Psoas muscle (tissue), 8 donors: Measurements from ENCODE around the gene VAT1L. TPM values are rescaled to one million over a fixed set of nuclear protein-coding genes. Genes with fewer than 3 reads are reported as not detected.

Source experiments
- ATAC-seq, 4 donors: fragments of 200-7000 bp; cut with Tn5 transposase; one replicate each; pipeline ENCODE4 v1.9.1; 2020; ENCODE audit warnings: moderate library complexity in 3 of 4, mild to moderate bottlenecking in 2 of 4
- DNase-seq, 2 donors: peaks; one replicate each; pipeline ENCODE4 v3.0.0-alpha.2; 2020
- H3K27ac ChIP-seq: fragments of 200-600 bp; one replicate; pipeline ENCODE4 v1.8.0; 2022
- H3K27me3 ChIP-seq, 3 donors: fragments of 200-600 bp in 1 of 3; one replicate each; pipeline versions ENCODE4 v1.6.1 to v1.8.0; 2013 to 2022; ENCODE audit warnings: low read length in 2 of 3, mild to moderate bottlenecking in 2 of 3, moderate library complexity in 1 of 3; ENCODE audit not compliant: insufficient read depth in 3 of 3
- H3K36me3 ChIP-seq, 2 donors: fragments of 200-600 bp in 1 of 2; one replicate each; pipeline versions ENCODE4 v1.6.1 to v1.8.0; 2013 to 2022; ENCODE audit warnings: low read depth in 1 of 2, mild to moderate bottlenecking in 1 of 2, moderate library complexity in 1 of 2; ENCODE audit not compliant: insufficient read depth in 1 of 2
- H3K4me1 ChIP-seq: fragments of 200-600 bp; one replicate; pipeline ENCODE4 v1.8.0; 2022
- H3K4me3 ChIP-seq: fragments of 200-600 bp; one replicate; pipeline ENCODE4 v1.8.0; 2022; ENCODE audit warnings: mild to moderate bottlenecking
- H3K9me3 ChIP-seq: fragments of 200-600 bp; one replicate; pipeline ENCODE4 v1.8.0; 2022
- WGBS, 3 donors: extraction: QIAGEN DNeasy Blood & Tissue Kit; methylation state at CpG; one replicate each; pipeline versions ENCODE4 v1.1.6 to v1.1.7; 2013; 5-methylcytosine and 5-hydroxymethylcytosine counted together
- intact Hi-C, 2 donors: fragments of 100-400 bp; cut with DNase I; formaldehyde crosslinking; loops; one replicate each; pipeline versions ENCODE4 v1.11.0 to v1.14.2; 2022
- polyA plus RNA-seq, 3 donors: library from polyadenylated mRNA; stranded (reverse); fragments of 200-250 nt; gene quantifications; one replicate each; pipeline ENCODE4 v1.2.3, GENCODE V29; 2013
- total RNA-seq, 4 donors: library from RNA; stranded (reverse); fragmentation: NEBNext Ultra II Directional in 2 of 4; extraction: Animal tissue kit (Norgen Biotek cat#: 25700) in 2 of 4; gene quantifications; one replicate each; pipeline versions ENCODE4 v1.2.1 to v1.2.4, GENCODE V29; 2021 to 2023
- TF ChIP-seq, protein P1 (sequence below): fragments of 200-600 bp; IDR thresholded peaks from one replicate; pipeline ENCODE4 v1.8.0; 2022; ENCODE audit warnings: antibody characterized with exemption
- donor health status: healthy with polysubstance abuse.
- donor health status: DM: no; HTN: no; CAD: no; lungs with moderate emphysema.
- donor health status: Bipolar disorder and iron deficiency.
- donor health status: healthy.
- donor health status: DM: yes; HTN: yes; CAD: no.
- donor health status: DM: no; HTN: no; CAD: no.
- donor health status: DM: no; HTN: no; CAD: no.
- donor health status: DM: yes; HTN: yes; CAD: no.

VAT1L gene
- total and polyA plus RNA-seq, 7 donors: 0.03 to 0.20 (median 0.09) TPM; not detected in 3

DNA sequence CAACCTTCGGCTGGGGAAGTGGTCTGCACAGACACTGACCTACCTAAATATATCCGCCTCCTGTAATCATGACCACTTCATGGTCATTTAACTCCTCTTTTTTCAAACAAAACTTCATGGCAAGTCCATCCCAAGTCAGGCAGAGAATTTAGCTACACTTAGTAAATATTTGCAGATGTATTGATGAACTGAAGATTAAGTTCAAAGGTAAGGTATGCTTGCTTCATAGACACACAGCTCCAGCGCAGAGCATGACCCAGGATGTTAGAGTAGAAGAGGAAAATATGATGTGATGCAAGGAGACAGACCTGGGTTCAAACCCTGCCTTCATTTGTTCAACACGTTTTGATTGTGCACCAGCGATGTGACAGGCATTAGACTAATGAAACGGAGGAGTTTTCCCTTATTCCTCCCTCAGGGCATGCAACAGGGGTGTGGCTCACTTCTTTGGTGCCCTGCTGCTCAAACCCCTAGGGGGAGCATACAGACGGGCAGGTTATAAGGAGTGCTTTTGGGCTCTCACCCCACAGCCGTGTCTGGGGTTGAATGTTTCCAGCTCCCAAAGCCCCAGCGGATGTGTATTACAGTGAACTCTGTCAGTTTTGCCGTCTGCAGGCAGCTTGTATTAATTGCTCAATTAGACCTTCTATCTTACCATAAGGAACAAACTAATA is 210.1 kb downstream of the VAT1L start:
- TF ChIP-seq, protein P1, sequence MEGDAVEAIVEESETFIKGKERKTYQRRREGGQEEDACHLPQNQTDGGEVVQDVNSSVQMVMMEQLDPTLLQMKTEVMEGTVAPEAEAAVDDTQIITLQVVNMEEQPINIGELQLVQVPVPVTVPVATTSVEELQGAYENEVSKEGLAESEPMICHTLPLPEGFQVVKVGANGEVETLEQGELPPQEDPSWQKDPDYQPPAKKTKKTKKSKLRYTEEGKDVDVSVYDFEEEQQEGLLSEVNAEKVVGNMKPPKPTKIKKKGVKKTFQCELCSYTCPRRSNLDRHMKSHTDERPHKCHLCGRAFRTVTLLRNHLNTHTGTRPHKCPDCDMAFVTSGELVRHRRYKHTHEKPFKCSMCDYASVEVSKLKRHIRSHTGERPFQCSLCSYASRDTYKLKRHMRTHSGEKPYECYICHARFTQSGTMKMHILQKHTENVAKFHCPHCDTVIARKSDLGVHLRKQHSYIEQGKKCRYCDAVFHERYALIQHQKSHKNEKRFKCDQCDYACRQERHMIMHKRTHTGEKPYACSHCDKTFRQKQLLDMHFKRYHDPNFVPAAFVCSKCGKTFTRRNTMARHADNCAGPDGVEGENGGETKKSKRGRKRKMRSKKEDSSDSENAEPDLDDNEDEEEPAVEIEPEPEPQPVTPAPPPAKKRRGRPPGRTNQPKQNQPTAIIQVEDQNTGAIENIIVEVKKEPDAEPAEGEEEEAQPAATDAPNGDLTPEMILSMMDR: no peak
- H3K27ac ChIP-seq: no peak overlapping the region
- 58 to 68% (median 61%) methylated on average over 10 of the region's 10 CpGs for WGBS, 3 donors
- H3K36me3 ChIP-seq: no peaks in the 10 kb centered on the region
- peaks cover 3% of the 10 kb centered on the region for H3K9me3 ChIP-seq
- no peaks in the 10 kb centered on the region for H3K4me1 ChIP-seq
- intact Hi-C loops: no loop called here
- no peak for DNase-seq
- no peak for ATAC-seq
- H3K27me3 ChIP-seq: peaks cover 0 to 2% (median 0%) of the 10 kb centered on the region in 3 donors
- no peak overlapping the region for H3K4me3 ChIP-seq

DNA sequence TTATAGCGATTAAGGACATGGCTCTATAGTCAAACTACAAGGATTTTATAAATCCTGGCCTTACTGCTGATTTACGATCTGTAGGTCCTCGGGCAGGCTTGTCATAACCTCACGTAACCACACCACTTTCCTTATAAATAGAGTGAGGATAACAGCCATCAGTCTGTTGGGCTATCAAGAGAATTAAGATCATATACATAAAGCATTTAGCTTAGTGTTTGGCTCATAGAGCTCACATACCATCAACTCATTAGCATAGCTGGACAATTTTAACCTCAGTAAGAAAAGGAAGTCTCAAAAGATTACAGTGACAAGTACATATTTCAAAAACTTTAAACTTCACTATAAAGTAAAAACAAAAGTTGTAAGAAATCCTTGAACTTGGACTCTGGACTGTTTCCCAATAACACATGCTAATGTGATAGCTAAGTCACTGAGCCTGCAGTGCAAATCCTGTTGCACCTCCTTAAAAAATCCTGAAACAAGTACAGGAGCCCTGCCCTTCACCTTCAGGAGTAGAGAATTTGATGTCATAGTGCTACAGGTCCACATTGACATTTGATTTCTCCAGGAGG is 213.2 kb downstream of the VAT1L start:
- intact Hi-C loops: loop anchor here (10.0 kb wide), 1 partner anchor 327 kb away; no protein-coding TSS in a partner anchor
- TF ChIP-seq, protein P1: no peak
- H3K4me3 ChIP-seq: no peak overlapping the region
- no peaks in the 10 kb centered on the region for H3K9me3 ChIP-seq
- DNase-seq (no peak), ATAC-seq (no peak)
- H3K4me1 ChIP-seq: no peaks in the 10 kb centered on the region
- peaks cover 0 to 2% (median 0%) of the 10 kb centered on the region in 3 donors for H3K27me3 ChIP-seq
- no peak overlapping the region for H3K27ac ChIP-seq
- no peaks in the 10 kb centered on the region for H3K36me3 ChIP-seq
- 54 to 67% (median 55%) methylated on average over 4 of the region's 4 CpGs for WGBS, 3 donors

DNA sequence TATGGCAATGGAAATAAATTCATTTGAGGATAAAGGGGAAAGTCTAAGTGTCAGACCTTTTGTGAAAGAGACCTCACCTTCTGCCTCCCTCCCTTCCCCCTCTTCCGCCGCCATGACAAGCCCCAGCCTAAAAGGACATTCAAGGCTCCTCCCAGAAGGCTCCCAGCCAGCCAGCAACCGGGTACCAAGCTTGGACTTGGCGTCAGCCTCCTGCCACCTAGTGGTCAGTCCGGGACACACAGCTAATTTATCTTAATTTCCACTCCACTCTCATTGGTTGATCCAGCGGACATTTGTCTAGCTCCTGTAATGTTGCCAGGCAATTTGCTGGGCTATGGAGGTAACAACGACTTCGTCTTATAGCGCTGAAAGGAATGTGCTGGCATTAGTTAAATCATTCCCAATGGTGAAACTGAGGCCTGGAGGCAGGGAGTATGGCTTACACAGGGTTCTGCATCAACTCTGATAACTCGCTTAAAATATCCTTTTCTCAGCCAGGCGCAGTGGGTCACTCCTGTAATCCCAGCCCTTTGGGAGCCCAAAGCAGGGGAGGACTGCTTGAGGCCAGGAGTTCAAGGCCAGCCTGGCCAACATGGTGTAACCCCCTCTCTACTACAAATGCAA is 214.7 kb downstream of the VAT1L start:
- Histone ChIP-seq H3K27me3 (peaks cover 0 to 2% (median 0%) of the 10 kb centered on the region in 3 donors), H3K9me3 (no peaks in the 10 kb centered on the region), H3K27ac (no peak overlapping the region), H3K36me3 (no peaks in the 10 kb centered on the region), H3K4me3 (no peak overlapping the region), H3K4me1 (no peaks in the 10 kb centered on the region)
- peak; percentile 78 to 87 for DNase-seq
- intact Hi-C loops: loop anchor here (10.0 kb wide), 1 partner anchor 328 kb away; no protein-coding TSS in a partner anchor
- TF ChIP-seq, protein P1: peak; percentile 79
- ATAC-seq: peak; percentile 69 to 85 (median 83)
- WGBS, 3 donors: 18% methylated on average over 11 of the region's 11 CpGs

DNA sequence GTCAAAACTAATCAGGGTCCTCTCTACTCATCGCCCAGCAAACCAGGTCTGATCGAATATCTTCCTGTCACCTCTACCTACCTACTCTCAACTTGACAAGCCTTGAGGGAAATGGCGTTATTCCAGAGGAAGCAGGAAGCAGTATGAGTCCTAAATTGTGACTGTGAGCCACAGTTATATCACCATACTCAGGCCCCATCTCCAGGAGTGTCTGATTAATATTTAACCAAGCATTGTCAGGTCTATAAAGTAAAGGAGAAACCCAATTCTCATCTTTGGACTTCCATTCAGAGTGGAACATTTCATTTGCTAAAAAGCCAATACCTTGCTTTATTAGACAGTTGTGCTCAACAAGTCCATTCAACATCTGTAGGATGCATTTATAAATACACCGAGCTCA is 216.2 kb downstream of the VAT1L start:
- WGBS, 3 donors: 71 to 87% (median 80%) methylated on average over 4 of the region's 4 CpGs
- ATAC-seq: no peak

More for the DNA sequence above, 216.2 kb downstream of the VAT1L start:
- Histone ChIP-seq H3K4me3 (no peak overlapping the region), H3K27ac (no peak overlapping the region), H3K4me1 (no peaks in the 10 kb centered on the region), H3K36me3 (no peaks in the 10 kb centered on the region), H3K27me3 (peaks cover 0 to 2% (median 0%) of the 10 kb centered on the region in 3 donors), H3K9me3 (no peaks in the 10 kb centered on the region)
- TF ChIP-seq, protein P1: no peak
- no peak for DNase-seq
- intact Hi-C loops: loop anchor here (10.0 kb wide), 1 partner anchor 330 kb away; no protein-coding TSS in a partner anchor
